NOMO-1 treated with dmso at 0.1 percent for 144 hours (cell line): ENCODE measurements around the gene GLI3.

Experiments used
- DNase-seq: peaks from one replicate; lab custom pipeline; 2025; ENCODE audit not compliant: unreplicated experiment; lab: John Stamatoyannopoulos, UW

The GLI3 gene

DNA sequence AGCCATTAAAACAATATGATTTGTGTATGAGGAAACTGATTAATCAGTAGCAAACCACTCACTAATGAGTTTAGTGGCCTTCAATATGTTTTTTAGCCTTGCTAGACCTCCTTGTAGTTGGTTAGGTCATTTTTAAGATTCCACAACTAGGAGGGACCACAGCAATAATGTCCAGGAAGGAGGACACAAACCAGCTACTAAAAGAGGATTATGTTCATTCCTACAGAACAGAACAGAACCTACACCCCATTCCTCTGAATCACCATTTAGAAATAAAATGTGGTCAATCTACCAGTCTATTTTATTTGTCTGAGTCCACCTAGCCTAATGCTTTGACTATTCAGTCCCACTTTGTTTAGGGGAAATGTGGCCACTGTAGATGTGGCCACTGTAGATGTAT lies 226.3 kb downstream of the GLI3 start:
- no peak for DNase-seq

DNA sequence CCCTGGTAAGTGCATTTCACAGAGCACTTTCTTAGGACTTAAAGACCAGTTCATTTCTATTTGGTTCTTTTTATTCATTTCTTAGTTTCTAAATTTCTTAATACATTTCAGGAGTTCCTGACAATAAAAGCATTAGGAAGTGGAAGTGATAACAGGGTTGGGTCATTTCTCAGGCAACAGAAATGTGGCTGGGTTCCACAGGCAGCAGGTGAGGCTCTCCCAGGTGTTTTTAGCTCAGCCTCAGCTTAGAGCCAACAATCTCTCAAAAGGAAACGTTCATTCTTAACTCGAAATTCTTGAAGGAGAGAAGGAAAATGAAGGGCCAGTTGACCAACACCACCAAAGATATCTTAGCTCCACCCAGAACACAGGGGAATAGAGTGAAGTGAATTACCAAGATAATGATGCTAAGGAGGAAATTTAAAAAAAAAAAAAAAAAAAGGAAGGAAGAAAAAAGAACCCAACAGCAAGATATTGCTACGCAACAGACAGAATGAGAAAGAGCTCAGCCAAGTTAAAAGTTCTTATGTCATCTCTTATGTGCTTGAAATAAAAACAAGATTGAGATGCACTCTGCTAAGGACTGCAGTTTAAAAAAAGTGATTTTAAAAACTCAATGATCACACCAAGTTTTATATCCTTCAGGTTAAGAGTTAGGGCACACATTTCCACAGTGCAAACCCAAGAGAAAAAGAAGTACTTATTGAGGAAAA lies 230.1 kb downstream of the GLI3 start:
- DNase-seq, result no peak

DNA sequence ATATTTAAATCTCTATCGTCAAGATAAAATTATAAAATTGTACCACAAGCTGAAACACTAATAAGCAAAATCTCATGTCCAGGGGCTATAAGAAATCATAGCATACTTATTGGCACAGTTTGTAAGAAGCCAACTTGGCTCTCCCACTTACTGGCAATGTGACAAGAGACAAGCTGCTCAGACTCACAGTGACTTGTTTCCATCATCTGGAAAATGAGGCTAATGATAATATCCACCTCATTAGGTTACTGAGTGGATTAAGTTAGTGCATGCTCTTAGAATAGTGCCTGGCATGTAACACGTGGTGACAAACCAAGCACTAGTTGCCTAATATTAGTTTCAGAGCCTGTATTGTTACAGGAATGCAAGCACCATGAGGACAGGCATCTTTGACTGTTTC lies 234.4 kb downstream of the GLI3 start:
- DNase-seq, result no peak

DNA sequence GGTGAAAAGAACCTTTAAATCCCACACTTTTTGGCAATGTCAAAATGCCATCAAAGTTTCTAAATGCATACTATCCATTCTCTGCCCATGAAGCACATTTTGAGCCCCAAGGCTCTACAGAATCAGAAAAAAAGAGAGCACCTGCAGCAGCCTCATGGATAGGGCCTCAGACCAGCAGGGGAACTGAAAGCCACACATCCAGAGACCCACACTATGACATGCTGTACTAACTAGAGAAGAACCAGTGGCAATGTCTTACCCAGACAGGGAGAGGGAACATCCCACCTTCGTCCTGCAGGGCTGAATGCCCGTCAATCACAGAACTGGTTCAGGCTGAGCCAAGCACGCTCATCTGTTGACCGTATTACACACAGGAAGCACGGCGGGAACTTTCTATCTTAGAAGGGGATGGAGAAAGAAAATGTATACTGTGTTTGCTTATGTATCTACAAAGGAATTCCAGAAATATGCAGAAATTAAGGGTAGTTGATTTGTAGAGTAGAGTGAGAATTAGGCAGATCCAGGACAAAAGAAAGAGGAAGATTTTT lies 237.2 kb downstream of the GLI3 start:
- no peak for DNase-seq

DNA sequence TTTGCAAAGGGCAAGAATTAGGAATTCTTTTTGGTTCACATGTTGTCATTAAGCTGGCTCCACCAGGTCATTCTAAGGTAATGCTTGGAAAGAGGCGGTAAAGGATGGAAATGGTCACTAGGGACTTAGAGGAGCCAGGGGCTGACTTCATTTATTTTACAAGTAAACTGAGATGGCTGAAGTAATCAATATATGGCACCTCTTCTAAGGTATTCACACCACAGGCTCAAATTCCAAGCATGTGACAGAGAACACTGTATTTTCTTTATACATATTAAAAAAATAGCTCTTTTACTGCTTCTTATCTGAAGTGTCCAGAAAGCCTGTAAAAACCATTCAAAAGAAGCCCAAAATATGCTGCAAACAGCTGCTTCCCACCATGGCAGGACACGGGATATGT lies 239.0 kb downstream of the GLI3 start:
- DNase-seq, result no peak

DNA sequence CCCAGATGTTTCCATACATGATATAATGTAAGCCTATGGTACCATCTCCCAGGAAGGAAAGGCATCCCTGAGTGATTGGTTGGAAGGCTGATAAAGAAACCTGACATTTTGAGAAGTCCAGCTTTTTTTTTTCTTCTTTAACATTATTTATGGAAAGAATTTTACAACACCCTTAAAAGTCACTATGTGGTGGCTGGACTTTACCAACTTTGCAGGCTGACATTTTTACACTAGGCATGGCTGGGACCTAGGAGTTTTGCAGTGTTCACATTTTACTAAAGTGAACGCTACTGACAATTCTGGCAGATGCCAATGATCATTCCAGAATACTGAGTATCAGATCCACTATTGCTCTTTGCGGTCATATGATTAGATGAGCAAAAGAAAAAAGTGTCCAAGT lies 239.9 kb downstream of the GLI3 start:
- DNase-seq, result no peak

DNA sequence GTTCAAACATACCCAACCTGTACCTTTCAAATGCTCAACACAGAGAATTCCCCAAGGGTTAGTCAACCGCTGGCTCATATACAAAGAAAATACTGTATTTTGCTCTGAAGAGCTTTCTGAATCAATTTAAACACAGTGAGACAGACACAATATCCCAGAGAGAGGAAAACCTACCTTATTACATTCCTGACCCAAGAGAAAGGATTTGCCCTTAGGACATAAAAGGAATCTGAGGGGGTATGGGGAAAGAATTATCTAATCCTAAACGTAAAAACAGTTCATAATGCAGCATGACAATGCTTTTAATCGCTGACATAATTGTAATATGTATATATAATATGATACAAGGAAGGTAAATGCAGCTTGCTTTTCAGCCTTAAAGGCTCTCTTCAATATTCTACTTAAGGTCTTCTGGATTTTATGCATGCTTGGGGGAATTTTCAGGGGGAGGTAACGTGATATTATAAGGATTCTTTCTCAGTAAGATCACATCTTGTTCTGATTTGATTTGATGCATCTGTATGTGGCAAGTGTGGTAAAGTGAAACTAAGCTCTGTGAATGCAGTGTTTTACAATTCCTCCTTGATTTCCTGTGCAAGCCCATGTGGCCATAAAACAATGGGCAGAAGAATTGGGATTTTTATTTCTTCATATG lies 240.5 kb downstream of the GLI3 start:
- no peak for DNase-seq

DNA sequence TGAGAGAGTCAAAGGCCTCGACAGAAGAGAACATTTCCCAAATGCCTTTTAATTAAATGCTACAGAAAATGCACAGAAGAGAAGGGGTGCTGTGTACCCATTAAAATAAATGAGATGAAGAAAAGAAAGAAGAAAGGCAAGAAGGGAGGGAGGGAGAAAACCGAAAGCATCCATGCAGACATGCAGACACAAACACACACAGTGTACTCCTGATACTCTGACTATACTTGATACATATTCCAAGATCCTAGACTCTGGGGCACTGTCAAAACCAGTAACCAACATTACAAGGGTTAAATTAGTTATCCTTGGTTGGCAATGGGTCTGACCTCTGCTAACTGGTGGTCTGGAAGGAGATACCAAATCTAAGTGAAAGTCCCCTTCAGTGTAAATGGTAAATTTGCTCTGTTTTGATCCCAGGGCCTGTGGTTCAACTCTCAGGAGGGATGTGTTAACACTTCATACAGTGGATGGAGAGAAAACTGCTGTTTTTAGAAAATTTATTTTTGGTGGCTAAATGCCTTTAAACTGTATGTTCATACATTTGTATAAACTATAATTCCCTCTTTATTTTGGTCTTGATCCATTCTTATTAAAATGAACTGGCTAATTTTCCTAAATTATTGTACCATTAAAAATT lies 241.3 kb downstream of the GLI3 start:
- DNase-seq, result no peak

DNA sequence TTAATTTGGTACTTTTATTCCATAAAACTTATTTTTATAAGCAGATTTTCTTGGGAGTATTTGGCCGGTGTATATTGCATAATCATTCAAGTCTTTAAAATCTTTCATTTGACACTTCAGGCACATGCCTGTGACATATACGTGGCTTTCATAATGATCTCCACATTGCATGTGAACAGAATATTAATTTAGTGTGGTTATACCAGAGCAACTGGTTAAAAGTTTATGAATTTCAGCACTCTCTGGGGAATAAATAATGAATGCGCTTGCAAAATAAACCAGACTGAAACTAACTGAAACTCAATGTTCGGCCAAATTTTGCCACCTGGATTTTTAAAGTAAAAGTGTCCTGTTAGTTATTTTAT lies 242.3 kb downstream of the GLI3 start:
- DNase-seq, result no peak

DNA sequence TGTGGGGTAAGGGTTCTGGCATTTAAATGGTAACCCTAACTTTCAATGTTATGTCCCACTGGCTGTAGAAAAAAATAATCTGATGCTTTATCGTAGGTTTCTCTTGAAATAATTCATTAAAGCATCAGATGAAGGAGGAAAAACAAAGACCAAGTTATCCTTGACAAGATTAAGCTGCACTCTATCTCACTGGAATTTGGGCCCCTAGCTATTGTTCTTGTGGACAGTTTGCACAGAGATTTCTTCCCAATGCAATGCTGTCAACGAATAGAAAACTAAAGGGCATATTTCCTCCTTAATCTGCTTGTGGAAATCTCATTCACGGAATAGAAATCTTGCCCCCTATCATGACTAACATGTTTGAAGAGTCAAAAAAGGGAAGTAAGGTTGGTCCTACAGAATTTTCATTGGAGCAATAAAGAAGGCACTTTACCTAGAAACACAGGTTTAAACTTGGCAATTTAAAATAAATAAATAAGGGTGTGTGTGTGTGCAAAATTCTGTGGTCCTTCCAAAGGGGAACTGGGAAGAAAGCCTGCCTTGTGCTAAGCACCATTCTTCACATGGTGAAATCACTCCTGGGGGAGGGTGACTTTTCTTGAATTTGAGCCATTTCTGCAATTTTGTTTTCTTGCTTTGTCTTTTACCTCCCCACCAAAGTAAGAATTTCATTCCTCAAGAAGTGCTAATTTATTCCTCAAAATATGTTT lies 242.8 kb downstream of the GLI3 start:
- DNase-seq, result no peak

DNA sequence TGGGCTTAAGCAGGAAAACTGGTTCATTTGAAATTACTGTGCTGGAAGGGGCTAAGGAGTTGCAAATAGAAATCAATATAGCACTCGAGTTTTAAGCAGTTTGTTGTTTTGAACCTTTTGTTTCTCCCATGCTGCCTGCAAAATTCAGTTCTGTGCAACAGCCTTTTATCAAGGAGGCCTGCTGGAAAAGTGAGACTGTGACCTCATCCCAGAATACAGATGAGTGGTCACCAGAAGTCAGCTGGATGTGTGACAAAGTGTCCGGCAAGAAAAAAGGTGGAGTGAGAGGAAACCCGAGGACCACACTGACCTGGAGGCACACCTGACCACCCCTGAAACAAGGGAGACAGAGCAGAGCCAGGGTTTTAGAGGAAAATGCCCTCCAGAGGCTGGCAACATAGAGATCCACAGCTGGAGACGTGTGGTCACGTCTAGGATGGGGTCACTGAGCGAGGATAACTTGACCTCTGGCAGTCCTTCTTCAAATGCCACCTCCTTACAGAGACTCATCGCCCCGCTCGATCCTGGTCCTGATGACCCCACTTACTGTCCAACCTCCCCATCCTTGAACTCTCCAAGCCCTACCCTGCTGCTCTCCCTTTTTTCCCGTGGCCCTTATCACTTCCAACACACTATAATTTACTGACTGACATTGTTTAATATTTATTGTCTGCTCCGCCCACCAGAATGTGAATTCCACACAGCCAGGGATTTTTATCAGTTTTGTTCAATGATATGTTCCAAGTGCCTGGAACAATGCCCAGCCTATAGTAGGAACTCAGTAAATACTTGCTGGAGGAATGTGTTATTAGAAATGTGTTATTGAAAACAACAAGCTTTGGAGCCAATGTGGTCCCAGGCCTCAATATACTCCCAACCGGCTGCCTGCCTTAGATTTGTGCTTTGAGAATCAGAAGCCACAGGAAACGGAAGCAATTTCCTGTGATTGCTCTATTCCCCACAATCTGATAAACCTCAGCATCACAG lies 243.8 kb downstream of the GLI3 start:
- no peak for DNase-seq

DNA sequence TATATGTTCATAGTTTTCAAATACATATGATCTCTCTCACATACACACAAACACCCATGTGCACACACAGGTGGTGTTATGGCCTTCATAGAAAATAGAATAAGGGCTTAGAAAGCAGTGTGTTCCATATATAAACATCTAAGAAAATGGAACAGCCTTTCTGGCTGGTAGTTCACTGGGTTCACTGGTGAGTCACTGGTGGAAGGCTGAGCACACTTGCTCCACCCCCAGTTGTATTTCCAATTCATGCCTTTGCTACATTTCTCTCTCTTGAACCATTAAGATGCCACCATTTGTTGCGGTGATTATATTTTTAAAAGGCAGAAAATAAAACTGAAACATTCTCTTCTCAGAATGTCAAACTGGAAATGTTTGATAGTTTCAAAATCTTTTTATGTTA lies 252.1 kb downstream of the GLI3 start:
- DNase-seq, result no peak

DNA sequence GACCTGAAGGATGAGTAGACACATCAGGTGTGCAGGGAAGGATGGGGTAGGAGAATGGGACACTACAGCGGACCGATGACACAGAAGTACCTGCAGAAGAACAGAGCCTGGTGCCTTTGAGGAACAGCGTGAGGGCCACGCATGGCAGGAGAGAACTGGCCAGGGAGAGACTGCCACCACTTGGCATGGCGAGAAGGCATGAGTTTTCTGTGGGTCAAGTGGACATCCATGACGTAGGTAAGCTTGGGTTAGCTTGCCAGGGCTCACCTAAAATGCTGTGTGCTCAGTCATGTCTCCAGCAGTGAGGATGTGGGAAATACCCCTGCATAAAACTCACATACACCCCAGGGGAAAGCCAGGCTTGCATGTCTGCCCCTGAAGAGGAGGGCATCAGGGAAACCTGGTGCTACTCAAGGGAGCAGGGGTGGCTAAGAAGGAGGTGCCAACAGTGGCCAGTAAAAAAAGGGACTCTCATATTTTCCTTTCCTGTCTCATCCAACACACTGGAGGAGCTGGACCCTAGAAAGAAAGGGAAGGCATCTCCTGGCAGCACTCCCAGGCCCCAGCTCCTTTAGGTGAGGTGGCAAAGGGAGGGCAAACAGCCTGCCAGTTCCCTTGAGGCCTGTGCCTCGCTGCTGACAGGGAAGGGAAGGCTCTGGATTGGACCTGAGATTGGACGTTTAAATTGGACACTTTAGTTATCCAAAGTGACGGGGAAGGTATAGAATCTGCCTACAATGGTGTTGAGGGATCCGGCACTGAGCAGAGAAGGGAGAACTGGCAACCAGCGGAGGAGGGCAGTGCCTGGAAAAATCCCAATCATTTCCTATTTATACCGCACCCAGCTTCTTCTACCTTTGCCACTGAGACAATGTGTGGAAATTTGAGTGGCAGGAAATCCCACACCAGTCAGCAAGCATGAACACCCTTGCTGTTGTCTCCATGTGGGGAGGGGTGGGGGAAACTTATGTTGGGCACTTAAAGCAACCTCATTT lies 255.7 kb downstream of the GLI3 start:
- no peak for DNase-seq

DNA sequence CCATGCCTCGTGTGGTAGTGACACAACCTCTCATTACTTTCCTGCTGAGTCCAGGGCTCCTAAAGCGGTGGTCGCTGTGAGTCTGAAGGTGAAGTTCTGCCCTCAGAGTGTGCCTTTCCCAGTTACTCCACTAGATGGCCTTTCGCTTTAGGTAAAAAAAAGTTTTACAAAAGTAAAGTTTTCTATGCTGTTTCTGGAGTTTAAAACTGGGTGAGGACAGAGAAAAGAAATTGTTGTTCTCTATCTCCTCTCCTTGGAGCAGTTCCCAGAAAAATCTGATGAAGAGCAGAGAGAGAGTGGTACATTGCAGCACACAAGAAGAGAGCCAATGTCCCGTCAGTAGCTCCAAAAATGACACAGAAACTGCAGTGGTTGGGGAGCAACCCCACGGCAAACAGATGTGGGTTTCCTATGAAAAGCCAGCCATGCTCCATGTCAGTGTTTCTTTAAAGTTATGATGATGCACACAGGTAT lies 257.1 kb downstream of the GLI3 start:
- DNase-seq, result no peak

DNA sequence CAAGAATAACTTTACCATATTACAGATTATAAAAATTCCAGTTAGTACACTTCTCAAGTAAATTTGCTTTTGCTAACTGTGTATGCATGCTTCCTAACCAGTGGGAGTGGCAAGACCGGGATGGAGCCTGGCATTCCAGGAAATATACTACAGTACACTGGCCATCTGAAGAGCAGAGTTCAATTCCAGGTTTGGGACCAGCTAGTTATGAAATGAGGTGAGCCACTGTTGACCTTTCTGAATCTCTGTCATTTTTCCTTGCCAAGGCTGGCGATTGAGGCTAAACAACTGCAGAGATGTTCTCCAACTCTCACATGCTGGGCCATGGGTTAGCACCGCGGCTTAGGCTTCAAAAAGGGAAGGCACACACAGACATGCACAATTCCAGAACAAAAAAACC lies 258.2 kb downstream of the GLI3 start:
- DNase-seq, result no peak

DNA sequence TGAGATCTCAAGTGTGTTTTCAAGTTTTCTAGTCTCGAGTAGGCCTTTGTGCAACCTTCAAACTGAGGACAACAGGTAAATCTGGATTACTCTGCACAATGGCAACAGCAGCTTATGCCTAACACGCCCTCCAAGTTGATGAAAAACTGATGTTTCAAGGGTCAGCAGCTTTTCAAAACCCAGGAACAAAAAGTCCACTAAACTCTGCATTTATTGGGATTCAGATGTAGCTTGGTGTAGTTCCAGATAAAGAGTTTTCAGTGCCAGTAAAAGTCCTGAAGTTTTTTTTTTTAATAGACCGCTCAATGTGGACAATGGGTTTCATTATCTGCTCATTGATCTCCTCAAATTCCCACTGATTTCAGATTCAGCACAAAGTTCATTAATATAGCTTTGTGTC lies 259.3 kb downstream of the GLI3 start:
- no peak for DNase-seq

DNA sequence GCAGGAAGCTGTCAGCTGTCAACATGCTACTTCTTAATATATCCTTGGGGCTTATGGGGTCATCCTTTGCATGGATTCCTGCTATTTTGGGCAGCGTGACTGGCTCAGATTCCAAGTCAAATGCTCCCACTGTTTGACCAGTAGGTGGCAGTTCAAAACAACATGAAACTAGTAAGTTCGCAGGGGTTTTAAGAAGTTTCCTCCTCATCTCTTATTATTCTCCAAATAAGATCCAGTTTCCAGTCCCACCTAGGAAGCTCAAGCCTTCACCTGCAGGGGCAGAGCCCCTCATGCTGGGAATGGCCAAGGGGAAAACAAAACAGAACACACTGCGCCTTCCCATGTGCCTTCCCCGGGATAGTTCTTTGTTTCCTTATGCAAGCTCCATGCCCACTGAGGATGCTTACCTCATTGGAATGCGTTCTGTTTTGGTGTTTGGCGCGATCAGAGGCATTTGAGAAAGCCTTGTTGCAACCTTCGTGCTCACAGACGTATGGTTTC lies 259.8 kb downstream of the GLI3 start:
- no peak for DNase-seq

DNA sequence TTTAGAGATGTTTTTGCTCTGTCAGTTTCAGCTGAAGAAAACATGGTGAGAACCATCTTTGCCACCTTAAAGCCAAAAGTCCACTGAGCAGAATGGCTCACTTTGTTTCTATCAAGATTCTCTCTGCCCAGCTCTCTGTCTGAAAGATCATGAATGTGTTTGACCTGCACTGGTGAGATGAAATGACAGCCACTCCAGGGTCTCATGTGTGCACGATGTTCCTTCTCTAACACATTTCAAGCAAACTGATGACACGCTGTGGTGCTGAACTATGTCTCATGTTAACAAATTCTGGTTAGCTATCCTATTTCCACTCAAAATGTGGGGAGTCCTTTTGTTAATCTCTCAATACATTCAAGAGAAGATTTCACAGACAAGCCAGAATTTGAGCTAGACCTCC lies 260.6 kb downstream of the GLI3 start:
- DNase-seq, result no peak

DNA sequence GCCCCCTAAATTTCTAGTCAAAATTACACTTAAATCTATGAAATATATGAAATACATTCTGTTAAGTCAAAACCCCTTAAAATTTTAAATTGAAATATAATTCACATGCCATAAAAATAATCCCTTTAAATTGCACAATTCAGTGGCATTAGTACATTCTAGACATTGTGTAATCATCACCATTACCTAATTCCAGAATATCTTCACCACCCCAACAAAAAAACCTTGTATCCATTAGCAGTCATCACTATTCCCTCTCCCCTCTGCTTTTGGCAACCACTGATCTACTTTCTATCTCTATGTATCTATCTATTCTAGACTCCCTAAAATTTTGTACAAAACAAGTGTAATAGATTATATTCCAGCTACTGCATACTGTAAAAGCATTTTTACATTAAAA lies 261.2 kb downstream of the GLI3 start:
- DNase-seq, result no peak
